Esophagus squamous epithelium (tissue), 5 donors: Measurements from ENCODE around the gene TET1. TPM values are rescaled to one million over a fixed set of nuclear protein-coding genes. Genes with fewer than 3 reads are reported as not detected.

Source experiments
- DNase-seq: peaks from one replicate; lab custom pipeline; 2025; lab: John Stamatoyannopoulos, UW
- H3K27ac ChIP-seq, 4 donors: fragments of 200-600 bp; sonication (generic); one replicate each; pipeline ENCODE4 v1.5.1; 2016 to 2019; ENCODE audit warnings: mild to moderate bottlenecking in 1 of 4
- H3K27me3 ChIP-seq, 4 donors: fragments of 200-600 bp; sonication (generic); 1 replicate in 3 of 4; 2 replicates in 1 of 4; pipeline versions ENCODE4 v1.5.1 to v1.6.0; 2017 to 2021; ENCODE audit warnings: antibody characterized with exemption in 1 of 4
- H3K36me3 ChIP-seq, 3 donors: fragments of 200-600 bp; sonication (generic); one replicate each; pipeline ENCODE4 v1.5.1; 2016 to 2019
- H3K4me1 ChIP-seq, 3 donors: fragments of 200-600 bp; sonication (generic); one replicate each; pipeline ENCODE4 v1.5.1; 2017 to 2019
- H3K4me3 ChIP-seq, 4 donors: fragments of 200-600 bp; sonication (generic); 1 replicate in 3 of 4; 2 replicates in 1 of 4; pipeline ENCODE4 v1.5.1; 2016 to 2019; ENCODE audit warnings: mild to moderate bottlenecking in 2 of 4, moderate library complexity in 1 of 4
- H3K9me3 ChIP-seq, 3 donors: fragments of 200-600 bp; sonication (generic); one replicate each; pipeline ENCODE4 v1.5.1; 2016 to 2019
- POLR2A ChIP-seq, 4 donors: fragments of 450-650 bp; IDR thresholded peaks; one replicate each; pipeline ENCODE4 v1.6.1; 2017; ENCODE audit warnings: antibody characterized with exemption in 4 of 4, mild to moderate bottlenecking in 4 of 4, moderate library complexity in 3 of 4
- WGBS, 2 donors: methylation state at CpG; one replicate each; pipeline ENCODE4 v1.1.5; 2018; 5-methylcytosine and 5-hydroxymethylcytosine counted together
- intact Hi-C: fragments of 100-400 bp; cut with DNase I; formaldehyde crosslinking; loops from one replicate; pipeline ENCODE4 v1.15.0; 2022
- total RNA-seq, 4 donors: library from RNA; depleted of rRNA; stranded (reverse); fragments of >200 nt; gene quantifications; one replicate each; pipeline ENCODE4 v1.1.0, GENCODE V29; 2016
- TF ChIP-seq, protein P1 (sequence below), 6 experiments: fragments of 450-650 bp in 4 of 6; fragments of 200-600 bp in 2 of 6; sonication (generic) in 2 of 6; IDR thresholded peaks; one replicate each; pipeline ENCODE4 v1.5.1; 2016 to 2019; ENCODE audit warnings: antibody characterized with exemption in 6 of 6, mild to moderate bottlenecking in 4 of 6, moderate library complexity in 4 of 6
- donor health status: DM: yes; HTN: yes; CAD: no.

TET1 gene
- total RNA-seq, 4 donors from 2014 or later, result 0.15 to 2.9 (median 0.80) TPM

GRCh38 chr10:68564712-68565111, 4.6 kb downstream of the TET1 start:
- H3K9me3 ChIP-seq, result no peaks in the 10 kb centered on the region
- WGBS, 2 donors, result 67 to 90% methylated on average over 3 to 4 of the region's 4 CpGs
- H3K4me3 ChIP-seq, result no peak overlapping the region
- H3K27ac ChIP-seq, result no peak overlapping the region
- H3K4me1 ChIP-seq, result peaks cover 0 to 37% (median 7%) of the 10 kb centered on the region in 3 donors
- intact Hi-C loops, result no loop called here
- no peaks in the 10 kb centered on the region for H3K36me3 ChIP-seq
- no peak for DNase-seq
- TF ChIP-seq, protein P1, sequence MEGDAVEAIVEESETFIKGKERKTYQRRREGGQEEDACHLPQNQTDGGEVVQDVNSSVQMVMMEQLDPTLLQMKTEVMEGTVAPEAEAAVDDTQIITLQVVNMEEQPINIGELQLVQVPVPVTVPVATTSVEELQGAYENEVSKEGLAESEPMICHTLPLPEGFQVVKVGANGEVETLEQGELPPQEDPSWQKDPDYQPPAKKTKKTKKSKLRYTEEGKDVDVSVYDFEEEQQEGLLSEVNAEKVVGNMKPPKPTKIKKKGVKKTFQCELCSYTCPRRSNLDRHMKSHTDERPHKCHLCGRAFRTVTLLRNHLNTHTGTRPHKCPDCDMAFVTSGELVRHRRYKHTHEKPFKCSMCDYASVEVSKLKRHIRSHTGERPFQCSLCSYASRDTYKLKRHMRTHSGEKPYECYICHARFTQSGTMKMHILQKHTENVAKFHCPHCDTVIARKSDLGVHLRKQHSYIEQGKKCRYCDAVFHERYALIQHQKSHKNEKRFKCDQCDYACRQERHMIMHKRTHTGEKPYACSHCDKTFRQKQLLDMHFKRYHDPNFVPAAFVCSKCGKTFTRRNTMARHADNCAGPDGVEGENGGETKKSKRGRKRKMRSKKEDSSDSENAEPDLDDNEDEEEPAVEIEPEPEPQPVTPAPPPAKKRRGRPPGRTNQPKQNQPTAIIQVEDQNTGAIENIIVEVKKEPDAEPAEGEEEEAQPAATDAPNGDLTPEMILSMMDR (IDR thresholded peaks at IDR 0.05), result no peak
- TF ChIP-seq POLR2A (IDR thresholded peaks at IDR 0.05), result no peak
- H3K27me3 ChIP-seq, result peaks cover 0 to 22% (median 0%) of the 10 kb centered on the region in 4 donors

- H3K4me3 ChIP-seq, result no peak overlapping the region
- peaks cover 0 to 28% (median 7%) of the 10 kb centered on the region in 3 donors for H3K4me1 ChIP-seq
- no peak overlapping the region for H3K27ac ChIP-seq
- H3K36me3 ChIP-seq, result no peaks in the 10 kb centered on the region
- H3K9me3 ChIP-seq, result no peaks in the 10 kb centered on the region
- H3K27me3 ChIP-seq, result peaks cover 0 to 15% (median 0%) of the 10 kb centered on the region in 4 donors
- WGBS, 2 donors, result 93 to 94% methylated on average over 3 of the region's 3 CpGs
- no peak for TF ChIP-seq POLR2A (IDR thresholded peaks at IDR 0.05)
- TF ChIP-seq, protein P1 (IDR thresholded peaks at IDR 0.05), result no peak
- DNase-seq, result no peak
- intact Hi-C loops, result no loop called here
Measured at GRCh38 chr10:68565658-68566057, 5.5 kb downstream of the TET1 start.

DNA sequence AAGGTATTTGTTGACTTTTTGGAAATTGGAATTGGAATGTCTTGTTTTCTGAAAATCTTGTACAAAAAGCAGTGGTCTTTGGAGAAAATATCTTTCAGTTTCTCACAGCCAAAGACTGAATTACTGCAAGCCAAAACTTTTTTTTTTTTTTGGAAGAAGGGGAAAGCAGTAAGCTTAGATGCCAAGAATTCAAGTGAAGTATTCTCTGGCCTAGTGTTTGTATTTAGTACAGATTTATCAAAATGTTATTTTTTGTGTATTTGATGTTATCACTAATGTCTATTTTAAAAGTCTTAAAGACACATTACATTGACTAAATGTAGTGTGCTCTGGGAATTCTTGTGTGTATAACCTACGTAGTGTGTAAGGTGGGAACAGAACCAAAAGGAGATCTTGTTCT, 6.2 kb downstream of the TET1 start:
- H3K36me3 ChIP-seq, result no peaks in the 10 kb centered on the region
- H3K27me3 ChIP-seq, result peaks cover 0 to 8% (median 0%) of the 10 kb centered on the region in 4 donors
- intact Hi-C loops, result no loop called here
- H3K9me3 ChIP-seq, result no peaks in the 10 kb centered on the region
- WGBS, 2 donors, result 59 to 61% methylated on average over 1 of the region's 1 CpG
- H3K4me3 ChIP-seq, result no peak overlapping the region
- TF ChIP-seq, protein P1 (IDR thresholded peaks at IDR 0.05), result no peak
- TF ChIP-seq POLR2A (IDR thresholded peaks at IDR 0.05), result no peak
- peaks cover 0 to 21% (median under 1%) of the 10 kb centered on the region in 3 donors for H3K4me1 ChIP-seq
- no peak overlapping the region for H3K27ac ChIP-seq
- DNase-seq, result no peak

DNA sequence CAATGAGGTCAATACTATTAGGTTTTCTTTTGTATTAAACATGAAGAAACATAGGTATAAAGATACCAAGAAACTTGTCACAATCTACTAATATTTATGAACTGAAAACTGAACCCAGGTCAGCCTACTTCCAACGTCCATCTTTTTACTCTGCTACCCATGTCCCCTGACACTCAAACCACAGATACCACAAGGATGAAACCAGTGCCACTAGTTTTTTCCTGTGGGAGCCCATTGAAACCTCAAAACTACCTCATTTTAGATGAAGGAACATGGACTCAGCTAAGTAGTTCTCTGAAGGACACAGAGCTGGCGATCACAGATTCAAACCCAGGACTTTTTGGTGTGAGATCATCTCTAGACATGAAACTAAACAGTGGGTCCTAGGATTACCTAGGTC, 6.8 kb downstream of the TET1 start:
- Histone ChIP-seq H3K4me3 (no peak overlapping the region), H3K36me3 (no peaks in the 10 kb centered on the region), H3K27ac (no peak overlapping the region), H3K27me3 (peaks cover 0 to 2% (median 0%) of the 10 kb centered on the region in 4 donors), H3K9me3 (no peaks in the 10 kb centered on the region), H3K4me1 (peaks cover 0 to 17% (median 0%) of the 10 kb centered on the region in 3 donors)
- intact Hi-C loops, result no loop called here
- DNase-seq, result no peak
- 53 to 60% methylated on average over 2 of the region's 2 CpGs for WGBS, 2 donors
- TF ChIP-seq, protein P1 (IDR thresholded peaks at IDR 0.05), result no peak
- no peak for TF ChIP-seq POLR2A (IDR thresholded peaks at IDR 0.05)

GRCh38 chr10:68572151-68572550, 12.0 kb downstream of the TET1 start:
- WGBS, 2 donors, result 60 to 76% methylated on average over 5 of the region's 5 CpGs
- DNase-seq, result no peak
- no peak for TF ChIP-seq POLR2A (IDR thresholded peaks at IDR 0.05)
- TF ChIP-seq, protein P1 (IDR thresholded peaks at IDR 0.05), result no peak
- intact Hi-C loops, result no loop called here
- Histone ChIP-seq H3K4me3 (no peak overlapping the region), H3K4me1 (peaks cover 0 to 10% (median 0%) of the 10 kb centered on the region in 3 donors), H3K27ac (no peak overlapping the region), H3K27me3 (no peaks in the 10 kb centered on the region), H3K9me3 (no peaks in the 10 kb centered on the region), H3K36me3 (peaks cover 0 to 4% (median 0%) of the 10 kb centered on the region in 3 donors)
